ENCODE results near the gene SH3PXD2A. TPM values are rescaled to one million over a fixed set of nuclear protein-coding genes. Genes with fewer than 3 reads are reported as not detected.

The SH3PXD2A gene
- total and polyA plus RNA-seq, 10 of the 15 experiments (the other 5 are each of a cell fraction or from before 2014, with no cell fraction given): 0.63 to 14.0 (median 4.4) TPM

DNA sequence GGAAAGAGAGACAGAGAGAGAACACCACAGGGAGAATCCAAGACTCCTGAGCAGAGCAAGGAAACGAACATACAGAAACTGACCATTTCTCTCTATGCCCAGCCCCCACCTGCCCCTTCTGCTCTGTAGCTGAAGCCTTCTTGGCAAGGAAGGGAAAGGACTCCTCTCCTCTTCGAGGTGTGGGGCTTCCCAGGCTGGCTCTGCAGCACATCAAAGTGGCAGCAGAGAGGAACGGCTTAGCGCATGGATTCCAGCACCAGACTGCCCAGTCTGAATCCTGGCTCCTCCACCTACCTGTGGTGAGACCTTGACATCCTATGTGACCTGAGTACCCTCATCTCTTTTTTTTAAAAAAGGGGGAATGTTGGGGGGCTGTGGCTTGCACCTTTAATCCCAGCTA is 69.4 kb downstream of the SH3PXD2A start:
- no TSS peak for BruUV-seq (replicated peaks)
- Histone ChIP-seq H2AFZ (ENCODE audit: control insufficient read depth, low read depth, low read length) (no peak overlapping the region), H3K36me3 (ENCODE audit: control insufficient read depth in 2 of 2, insufficient read depth in 2 of 2, low read length in 1 of 2) (no peaks in the 10 kb centered on the region), H3K27me3 (replicated peaks in 1 of 2; ENCODE audit: control insufficient read depth in 2 of 2, insufficient read depth in 2 of 2, low read length in 1 of 2) (peaks cover under 1 to 5% of the 10 kb centered on the region in 2 experiments; a peak in 3 of 4 replicates), H3K79me2 (ENCODE audit: control insufficient read depth, insufficient read depth, low read length) (no peaks in the 10 kb centered on the region), H3K27ac (ENCODE audit: control insufficient read depth, insufficient read depth) (no peak overlapping the region), H4K20me1 (ENCODE audit: control insufficient read depth, insufficient read depth) (no peaks in the 10 kb centered on the region), H3K4me1 (ENCODE audit: control insufficient read depth, insufficient read depth, low read length) (no peaks in the 10 kb centered on the region), H3K4me2 (ENCODE audit: control insufficient read depth, insufficient read depth) (no peak overlapping the region), H3K9ac (ENCODE audit: control insufficient read depth, insufficient read depth, low read length) (no peak overlapping the region), H3K4me3 (no peak overlapping the region), H3K9me3 (replicated peaks; ENCODE audit: control insufficient read depth, insufficient read depth, low read length) (no peaks in the 10 kb centered on the region)
- 40% methylated on average over 4 of the region's 4 CpGs for WGBS (ENCODE audit: insufficient coverage, insufficient replicate concordance, low lambda C conversion rate, missing lambda C conversion rate)
- SMC1A ChIA-PET (ENCODE audit: uncharacterized antibody, unreplicated experiment): no interaction called here
- POLR2A ChIA-PET: no interaction called here
- DNase-seq (ENCODE audit: low read depth, low spot score) (no peak), ATAC-seq (no peak), FAIRE-seq (no peak)
- intact Hi-C loops (cut with micrococcal nuclease; ENCODE audit: unreplicated experiment) (no loop called here), in situ Hi-C loops (cut with MboI) (no loop called here)
- CTCF ChIA-PET: no interaction called here
- RAD21 ChIA-PET (ENCODE audit: unreplicated experiment): no interaction called here
- no peak for TF ChIP-seq SRF (IDR thresholded peaks at IDR 0.05; ENCODE audit: low read depth in 2 of 2, low read length in 2 of 2)
- no peak for TF ChIP-seq HDGF (IDR thresholded peaks at IDR 0.05)
- TF ChIP-seq SPI1 (IDR thresholded peaks at IDR 0.05; ENCODE audit: borderline replicate concordance, insufficient read depth, low read depth, low read length): no peak

DNA sequence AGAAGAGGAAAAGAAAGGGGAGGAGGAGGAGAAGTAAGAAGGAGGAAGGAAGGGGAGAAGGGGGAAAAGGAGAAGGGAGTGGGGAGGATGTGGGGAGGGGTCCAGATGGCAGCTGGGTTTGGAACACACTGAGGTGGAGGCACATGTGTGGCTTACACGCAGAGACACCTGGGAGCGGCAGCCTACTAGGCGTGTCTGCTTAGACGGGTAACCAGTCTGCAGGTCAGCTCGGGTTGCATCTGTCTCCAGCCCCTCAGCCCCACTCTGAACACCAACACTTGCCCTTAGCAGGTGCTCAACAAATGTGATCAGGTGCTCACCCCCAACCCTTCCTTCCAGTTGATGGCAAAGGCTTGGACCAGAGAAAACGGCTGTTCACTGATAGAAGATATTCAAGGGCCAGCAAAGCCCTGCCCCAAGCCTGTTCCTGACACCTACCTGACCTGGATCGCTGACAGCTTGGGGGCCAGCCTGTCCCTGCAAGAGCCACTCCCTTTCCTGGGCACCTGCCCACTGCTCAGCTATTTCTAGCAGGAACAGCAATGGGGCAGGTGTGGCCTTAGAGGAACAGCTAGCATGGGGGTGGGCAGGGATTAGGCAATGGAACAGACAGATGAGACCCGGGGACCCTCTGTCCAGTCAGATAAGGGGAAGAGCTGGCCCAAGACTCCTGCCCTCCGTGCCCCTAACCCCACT is 70.5 kb downstream of the SH3PXD2A start:
- FAIRE-seq: no peak
- Histone ChIP-seq H3K36me3 (ENCODE audit: control insufficient read depth in 2 of 2, insufficient read depth in 2 of 2, low read length in 1 of 2) (no peaks in the 10 kb centered on the region), H3K27me3 (replicated peaks in 1 of 2; ENCODE audit: control insufficient read depth in 2 of 2, insufficient read depth in 2 of 2, low read length in 1 of 2) (peaks cover 2 to 5% of the 10 kb centered on the region in 2 experiments; a peak in 3 of 4 replicates), H3K9ac (ENCODE audit: control insufficient read depth, insufficient read depth, low read length) (no peak overlapping the region), H2AFZ (ENCODE audit: control insufficient read depth, low read depth, low read length) (no peak overlapping the region), H3K9me3 (replicated peaks; ENCODE audit: control insufficient read depth, insufficient read depth, low read length) (no peaks in the 10 kb centered on the region), H3K4me3 (no peak overlapping the region), H3K4me2 (ENCODE audit: control insufficient read depth, insufficient read depth) (no peak overlapping the region), H3K4me1 (ENCODE audit: control insufficient read depth, insufficient read depth, low read length) (no peaks in the 10 kb centered on the region), H3K79me2 (ENCODE audit: control insufficient read depth, insufficient read depth, low read length) (no peaks in the 10 kb centered on the region), H3K27ac (ENCODE audit: control insufficient read depth, insufficient read depth) (no peak overlapping the region), H4K20me1 (ENCODE audit: control insufficient read depth, insufficient read depth) (no peaks in the 10 kb centered on the region)
- ChIA-PET RAD21 (ENCODE audit: unreplicated experiment) (no interaction called here), SMC1A (ENCODE audit: uncharacterized antibody, unreplicated experiment) (no interaction called here), CTCF (interaction anchor here (0.9 kb wide), 1 partner anchor 72 kb away, joined by 4 read pairs; no protein-coding TSS in a partner anchor), POLR2A (no interaction called here)
- WGBS (ENCODE audit: insufficient coverage, insufficient replicate concordance, low lambda C conversion rate, missing lambda C conversion rate): 28% methylated on average over 9 of the region's 9 CpGs
- in situ Hi-C loops (cut with MboI): no loop called here
- TF ChIP-seq BCL11A (IDR thresholded peaks at IDR 0.05; ENCODE audit: low read depth, low read length): no peak
- TF ChIP-seq TAF1 (IDR thresholded peaks at IDR 0.05; ENCODE audit: borderline replicate concordance, low read depth, low read length): no peak
- TF ChIP-seq, protein P1, sequence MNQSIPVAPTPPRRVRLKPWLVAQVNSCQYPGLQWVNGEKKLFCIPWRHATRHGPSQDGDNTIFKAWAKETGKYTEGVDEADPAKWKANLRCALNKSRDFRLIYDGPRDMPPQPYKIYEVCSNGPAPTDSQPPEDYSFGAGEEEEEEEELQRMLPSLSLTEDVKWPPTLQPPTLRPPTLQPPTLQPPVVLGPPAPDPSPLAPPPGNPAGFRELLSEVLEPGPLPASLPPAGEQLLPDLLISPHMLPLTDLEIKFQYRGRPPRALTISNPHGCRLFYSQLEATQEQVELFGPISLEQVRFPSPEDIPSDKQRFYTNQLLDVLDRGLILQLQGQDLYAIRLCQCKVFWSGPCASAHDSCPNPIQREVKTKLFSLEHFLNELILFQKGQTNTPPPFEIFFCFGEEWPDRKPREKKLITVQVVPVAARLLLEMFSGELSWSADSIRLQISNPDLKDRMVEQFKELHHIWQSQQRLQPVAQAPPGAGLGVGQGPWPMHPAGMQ (IDR thresholded peaks at IDR 0.05; ENCODE audit: borderline replicate concordance): no peak
- no peak for TF ChIP-seq TCF12 (IDR thresholded peaks at IDR 0.05; ENCODE audit: low read depth, low read length)
- no peak for TF ChIP-seq ZNF274 (IDR thresholded peaks at IDR 0.05; ENCODE audit: insufficient read depth, insufficient read length)
- no peak for TF ChIP-seq RAD21 (IDR thresholded peaks at IDR 0.05; ENCODE audit: insufficient read depth, low read depth, low read length)
- TF ChIP-seq ZNF622 (IDR thresholded peaks at IDR 0.05): no peak
- no peak for TF ChIP-seq STAT1 (conservative IDR thresholded peaks at IDR 0.05)
- no peak for TF ChIP-seq TBL1XR1 (IDR thresholded peaks at IDR 0.05; ENCODE audit: low read depth, low read length)
- DNase-seq (ENCODE audit: low read depth, low spot score): no peak
- no TSS peak for BruUV-seq (replicated peaks)
- intact Hi-C loops (cut with micrococcal nuclease; ENCODE audit: unreplicated experiment): no loop called here
- ATAC-seq: no peak

Measured in GM12878 (cell line).